HEK293 (cell line): Measurements from ENCODE around the gene NOC2L.

Source experiments
- BCL11A ChIP-seq: fragments of 450-650 bp; formaldehyde crosslinking; IDR thresholded peaks from 2 replicates; pipeline ENCODE4 v1.5.1; 2016; ENCODE audit warnings: low read depth, missing biosample characterization, missing genetic modification characterization
- EGR2 ChIP-seq: fragments of 450-650 bp; formaldehyde crosslinking; IDR thresholded peaks from 2 replicates; pipeline ENCODE4 v1.5.1; 2016; ENCODE audit warnings: low read depth, missing biosample characterization, missing genetic modification characterization
- KLF7 ChIP-seq: fragments of 450-650 bp; formaldehyde crosslinking; IDR thresholded peaks from 2 replicates; pipeline ENCODE4 v1.5.1; 2016; ENCODE audit warnings: missing biosample characterization, missing genetic modification characterization, borderline replicate concordance
- MEIS1 ChIP-seq: sonication (generic); formaldehyde crosslinking; IDR thresholded peaks from 2 replicates; pipeline ENCODE4 v1.8.1; 2022; ENCODE audit warnings: missing genetic modification reagents, mild to moderate bottlenecking, borderline replicate concordance
- MZF1 ChIP-seq: fragments of 450-650 bp; formaldehyde crosslinking; IDR thresholded peaks from 2 replicates; pipeline ENCODE4 v1.5.1; 2017; ENCODE audit warnings: missing biosample characterization, missing genetic modification characterization, borderline replicate concordance
- OSR2 ChIP-seq: fragments of 450-650 bp; formaldehyde crosslinking; IDR thresholded peaks from 2 replicates; pipeline ENCODE4 v1.5.1; 2016; ENCODE audit warnings: missing biosample characterization, missing genetic modification characterization
- OVOL3 ChIP-seq: fragments of 450-650 bp; formaldehyde crosslinking; IDR thresholded peaks from 2 replicates; pipeline ENCODE4 v1.5.1; 2016; ENCODE audit warnings: missing biosample characterization, missing genetic modification characterization
- WT1 ChIP-seq: fragments of 450-650 bp; formaldehyde crosslinking; IDR thresholded peaks from 2 replicates; pipeline ENCODE4 v1.5.1; 2016; ENCODE audit warnings: missing biosample characterization, missing genetic modification characterization
- ZBTB26 ChIP-seq: fragments of 450-650 bp; formaldehyde crosslinking; optimal IDR thresholded peaks from 2 replicates; pipeline ENCODE3; 2016; ENCODE audit warnings: missing biosample characterization, mild to moderate bottlenecking, missing genetic modification characterization
- ZBTB6 ChIP-seq: fragments of 450-650 bp; formaldehyde crosslinking; IDR thresholded peaks from 2 replicates; pipeline ENCODE4 v1.5.1; 2017; ENCODE audit warnings: missing biosample characterization, missing genetic modification characterization
- ZBTB8A ChIP-seq: fragments of 450-650 bp; formaldehyde crosslinking; IDR thresholded peaks from 2 replicates; pipeline ENCODE4 v1.5.1; 2016; ENCODE audit warnings: missing biosample characterization, missing genetic modification characterization
- ZFHX2 ChIP-seq: fragments of 450-650 bp; formaldehyde crosslinking; conservative IDR thresholded peaks from 2 replicates; pipeline ENCODE4 v1.5.1; 2016; ENCODE audit warnings: missing biosample characterization, missing genetic modification characterization
- ZNF10 ChIP-seq: fragments of 450-650 bp; formaldehyde crosslinking; IDR thresholded peaks from 2 replicates; pipeline ENCODE4 v1.5.1; 2017; ENCODE audit warnings: missing biosample characterization, missing genetic modification characterization
- ZNF112 ChIP-seq: fragments of 450-650 bp; formaldehyde crosslinking; IDR thresholded peaks from 2 replicates; pipeline ENCODE4 v1.5.0; 2017; ENCODE audit warnings: missing biosample characterization, missing genetic modification characterization
- ZNF146 ChIP-seq: fragments of 450-650 bp; formaldehyde crosslinking; IDR thresholded peaks from 2 replicates; pipeline ENCODE4 v1.5.1; 2016; ENCODE audit warnings: missing biosample characterization, missing genetic modification characterization
- ZNF157 ChIP-seq: fragments of 450-650 bp; formaldehyde crosslinking; IDR thresholded peaks from 2 replicates; pipeline ENCODE4 v1.5.1; 2016; ENCODE audit warnings: missing biosample characterization, missing genetic modification characterization
- ZNF16 ChIP-seq: fragments of 450-650 bp; formaldehyde crosslinking; IDR thresholded peaks from 2 replicates; pipeline ENCODE4 v1.5.1; 2016; ENCODE audit warnings: low read depth, missing biosample characterization, missing genetic modification characterization
- ZNF169 ChIP-seq: fragments of 450-650 bp; formaldehyde crosslinking; IDR thresholded peaks from 2 replicates; pipeline ENCODE4 v1.5.1; 2016; ENCODE audit warnings: missing biosample characterization, missing genetic modification characterization
- ZNF2 ChIP-seq: fragments of 450-650 bp; formaldehyde crosslinking; IDR thresholded peaks from 2 replicates; pipeline ENCODE4 v1.5.1; 2016; ENCODE audit warnings: missing biosample characterization, missing genetic modification characterization
- ZNF24 ChIP-seq: fragments of 450-650 bp; formaldehyde crosslinking; IDR thresholded peaks from 2 replicates; pipeline ENCODE4 v1.5.1; 2016; ENCODE audit warnings: missing biosample characterization, missing genetic modification characterization
- ZNF311 ChIP-seq: fragments of 450-650 bp; formaldehyde crosslinking; IDR thresholded peaks from 2 replicates; pipeline ENCODE4 v1.5.1; 2017; ENCODE audit warnings: missing biosample characterization, missing genetic modification characterization, borderline replicate concordance
- ZNF433 ChIP-seq: fragments of 450-650 bp; formaldehyde crosslinking; IDR thresholded peaks from 2 replicates; pipeline ENCODE4 v1.5.1; 2016; ENCODE audit warnings: missing biosample characterization, missing genetic modification characterization, low read depth
- ZNF449 ChIP-seq: fragments of 450-650 bp; formaldehyde crosslinking; IDR thresholded peaks from 2 replicates; pipeline ENCODE4 v1.5.1; 2017; ENCODE audit warnings: missing biosample characterization, mild to moderate bottlenecking, missing genetic modification characterization, moderate library complexity
- ZNF510 ChIP-seq: fragments of 450-650 bp; formaldehyde crosslinking; IDR thresholded peaks from 2 replicates; pipeline ENCODE4 v1.5.1; 2018; ENCODE audit warnings: mild to moderate bottlenecking, missing genetic modification characterization, missing biosample characterization; ENCODE audit not compliant: insufficient replicate concordance
- ZNF513 ChIP-seq: fragments of 450-650 bp; IDR thresholded peaks from 2 replicates; pipeline ENCODE4 v1.5.1; 2018; ENCODE audit warnings: missing biosample characterization, missing genetic modification characterization
- ZNF571 ChIP-seq: fragments of 450-650 bp; formaldehyde crosslinking; IDR thresholded peaks from 2 replicates; pipeline ENCODE4 v1.5.0; 2017; ENCODE audit warnings: missing biosample characterization, missing genetic modification characterization
- ZNF610 ChIP-seq: fragments of 450-650 bp; formaldehyde crosslinking; IDR thresholded peaks from 2 replicates; pipeline ENCODE4 v1.5.1; 2016; ENCODE audit warnings: missing biosample characterization, missing genetic modification characterization, borderline replicate concordance
- ZNF623 ChIP-seq: fragments of 450-650 bp; formaldehyde crosslinking; IDR thresholded peaks from 2 replicates; pipeline ENCODE4 v1.5.1; 2016; ENCODE audit warnings: missing biosample characterization, missing genetic modification characterization
- ZNF626 ChIP-seq: fragments of 450-650 bp; sonication (Bioruptor Pico); formaldehyde crosslinking; IDR thresholded peaks from 2 replicates; pipeline ENCODE4 v1.5.1; 2018; ENCODE audit warnings: missing biosample characterization, missing genetic modification characterization, inconsistent platforms
- ZNF692 ChIP-seq: fragments of 450-650 bp; formaldehyde crosslinking; IDR thresholded peaks from 2 replicates; pipeline ENCODE4 v1.5.1; 2016; ENCODE audit warnings: missing biosample characterization, missing genetic modification characterization
- ZNF701 ChIP-seq: fragments of 450-650 bp; formaldehyde crosslinking; IDR thresholded peaks from 2 replicates; pipeline ENCODE4 v1.5.1; 2016; ENCODE audit warnings: missing biosample characterization, missing genetic modification characterization
- ZNF791 ChIP-seq: fragments of 450-650 bp; formaldehyde crosslinking; IDR thresholded peaks from 2 replicates; pipeline ENCODE4 v1.5.1; 2016; ENCODE audit warnings: missing biosample characterization, missing genetic modification characterization
- ZNF830 ChIP-seq: fragments of 450-650 bp; IDR thresholded peaks from 2 replicates; pipeline ENCODE4 v1.5.0; 2018; ENCODE audit warnings: missing biosample characterization, missing genetic modification characterization, low read depth, mild to moderate bottlenecking, moderate library complexity

The NOC2L gene

GRCh38 chr1:940107-941014 is 18.7 kb downstream of the NOC2L start (continued):
- TF ChIP-seq ZNF449, result peak; percentile 95
- peak; percentile 61; the same call in 1 of the 2 replicates for TF ChIP-seq OVOL3 (tag by site-specific recombination)
- TF ChIP-seq ZNF10, result 0 out of 2 replicates have a peak, but pooled peaks have one; percentile 4
- TF ChIP-seq ZNF623 (tag by site-specific recombination), result 0 out of 2 replicates have a peak, but pooled peaks have one; percentile 4
- peak; percentile 63 for TF ChIP-seq EGR2 (tag by site-specific recombination)
- no peak for TF ChIP-seq ZNF610 (tag by site-specific recombination)
- 0 out of 2 replicates have a peak, but pooled peaks have one; percentile 6 for TF ChIP-seq ZNF513
- TF ChIP-seq ZNF626 (tag by site-specific recombination), result no peak
- peak; percentile 99 for TF ChIP-seq ZNF692 (tag by site-specific recombination)
- TF ChIP-seq ZNF830, result no peak
- no peak for TF ChIP-seq ZNF791
- no peak; the same call in 1 of the 2 replicates for TF ChIP-seq BCL11A
- no peak for TF ChIP-seq MEIS1 (CRISPR knock-in tag)
- no peak for TF ChIP-seq ZNF571 (tag by site-specific recombination)
- no peak for TF ChIP-seq ZNF169 (tag by site-specific recombination)
- no peak for TF ChIP-seq ZNF157 (tag by site-specific recombination)
- TF ChIP-seq ZNF311 (tag by site-specific recombination), result no peak
- peak; percentile 78 for TF ChIP-seq OSR2 (tag by site-specific recombination)
- TF ChIP-seq WT1 (tag by site-specific recombination), result peak; percentile 57
- no peak for TF ChIP-seq ZNF701
- TF ChIP-seq ZNF510 (tag by site-specific recombination), result no peak
- TF ChIP-seq ZBTB8A (tag by site-specific recombination), result peak; percentile 96
- TF ChIP-seq ZNF433 (tag by site-specific recombination), result no peak
- TF ChIP-seq ZBTB6 (tag by site-specific recombination), result peak; percentile 91
- no peak for TF ChIP-seq ZNF112
- 0 out of 2 replicates have a peak, but pooled peaks have one; percentile 57 for TF ChIP-seq ZNF24 (tag by site-specific recombination)
- 0 out of 2 replicates have a peak, but pooled peaks have one; percentile 16 for TF ChIP-seq ZNF2 (tag by site-specific recombination)
- TF ChIP-seq MZF1 (tag by site-specific recombination), result peak; percentile 30; the same call in 1 of the 2 replicates
- TF ChIP-seq ZNF146 (tag by site-specific recombination), result 0 out of 2 replicates have a peak, but pooled peaks have one; percentile 11
- peak; percentile 82 for TF ChIP-seq ZBTB26 (tag by site-specific recombination)
- TF ChIP-seq ZNF16, result no peak
- peak; percentile 60; the same call in 1 of the 2 replicates for TF ChIP-seq KLF7 (tag by site-specific recombination)
- TF ChIP-seq ZFHX2, result peak; percentile 87
